ENCODE data around the gene BCL2.
A peak's percentile ranks its signal among the peaks of the same experiment; 100 is the strongest.

Gene BCL2

DNA sequence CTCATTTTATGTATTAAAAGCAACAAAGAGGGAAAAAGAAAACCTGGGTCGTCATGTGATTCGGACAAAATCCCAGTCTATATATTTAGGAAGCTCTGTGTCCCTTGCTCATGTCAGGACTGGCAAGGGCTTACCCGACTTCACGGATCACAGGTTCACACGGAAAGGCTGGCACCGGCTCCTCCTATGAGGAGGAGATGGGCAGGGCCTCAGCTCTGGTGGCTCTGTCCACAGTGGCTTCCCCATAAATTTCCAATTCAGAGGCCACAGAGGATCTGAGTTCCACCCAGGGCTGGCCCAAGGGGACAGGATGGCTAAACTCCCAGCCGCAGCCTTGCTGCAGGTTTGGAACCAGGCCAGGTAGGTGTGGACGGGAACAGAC, 186.8 kb downstream of the BCL2 start:
- no peak for TF ChIP-seq CREB1 (IDR thresholded peaks at IDR 0.05; ENCODE audit: low read depth)
- TF ChIP-seq ZBTB7A (IDR thresholded peaks at IDR 0.05; ENCODE audit: low read depth), result no peak
- no peak for TF ChIP-seq TEAD4 (IDR thresholded peaks at IDR 0.05)
- no peak for TF ChIP-seq TAF1 (IDR thresholded peaks at IDR 0.05; ENCODE audit: low read depth)
- TF ChIP-seq, protein P1, sequence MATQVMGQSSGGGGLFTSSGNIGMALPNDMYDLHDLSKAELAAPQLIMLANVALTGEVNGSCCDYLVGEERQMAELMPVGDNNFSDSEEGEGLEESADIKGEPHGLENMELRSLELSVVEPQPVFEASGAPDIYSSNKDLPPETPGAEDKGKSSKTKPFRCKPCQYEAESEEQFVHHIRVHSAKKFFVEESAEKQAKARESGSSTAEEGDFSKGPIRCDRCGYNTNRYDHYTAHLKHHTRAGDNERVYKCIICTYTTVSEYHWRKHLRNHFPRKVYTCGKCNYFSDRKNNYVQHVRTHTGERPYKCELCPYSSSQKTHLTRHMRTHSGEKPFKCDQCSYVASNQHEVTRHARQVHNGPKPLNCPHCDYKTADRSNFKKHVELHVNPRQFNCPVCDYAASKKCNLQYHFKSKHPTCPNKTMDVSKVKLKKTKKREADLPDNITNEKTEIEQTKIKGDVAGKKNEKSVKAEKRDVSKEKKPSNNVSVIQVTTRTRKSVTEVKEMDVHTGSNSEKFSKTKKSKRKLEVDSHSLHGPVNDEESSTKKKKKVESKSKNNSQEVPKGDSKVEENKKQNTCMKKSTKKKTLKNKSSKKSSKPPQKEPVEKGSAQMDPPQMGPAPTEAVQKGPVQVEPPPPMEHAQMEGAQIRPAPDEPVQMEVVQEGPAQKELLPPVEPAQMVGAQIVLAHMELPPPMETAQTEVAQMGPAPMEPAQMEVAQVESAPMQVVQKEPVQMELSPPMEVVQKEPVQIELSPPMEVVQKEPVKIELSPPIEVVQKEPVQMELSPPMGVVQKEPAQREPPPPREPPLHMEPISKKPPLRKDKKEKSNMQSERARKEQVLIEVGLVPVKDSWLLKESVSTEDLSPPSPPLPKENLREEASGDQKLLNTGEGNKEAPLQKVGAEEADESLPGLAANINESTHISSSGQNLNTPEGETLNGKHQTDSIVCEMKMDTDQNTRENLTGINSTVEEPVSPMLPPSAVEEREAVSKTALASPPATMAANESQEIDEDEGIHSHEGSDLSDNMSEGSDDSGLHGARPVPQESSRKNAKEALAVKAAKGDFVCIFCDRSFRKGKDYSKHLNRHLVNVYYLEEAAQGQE (IDR thresholded peaks at IDR 0.05; ENCODE audit: low read depth), result no peak
- TF ChIP-seq EP300 (IDR thresholded peaks at IDR 0.05; ENCODE audit: borderline replicate concordance), result no peak
- no peak for TF ChIP-seq FOXM1 (IDR thresholded peaks at IDR 0.05; ENCODE audit: borderline replicate concordance, low read depth)
- TF ChIP-seq, protein P2, sequence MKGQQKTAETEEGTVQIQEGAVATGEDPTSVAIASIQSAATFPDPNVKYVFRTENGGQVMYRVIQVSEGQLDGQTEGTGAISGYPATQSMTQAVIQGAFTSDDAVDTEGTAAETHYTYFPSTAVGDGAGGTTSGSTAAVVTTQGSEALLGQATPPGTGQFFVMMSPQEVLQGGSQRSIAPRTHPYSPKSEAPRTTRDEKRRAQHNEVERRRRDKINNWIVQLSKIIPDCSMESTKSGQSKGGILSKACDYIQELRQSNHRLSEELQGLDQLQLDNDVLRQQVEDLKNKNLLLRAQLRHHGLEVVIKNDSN (IDR thresholded peaks at IDR 0.05), result no peak
- TF ChIP-seq, protein P3, sequence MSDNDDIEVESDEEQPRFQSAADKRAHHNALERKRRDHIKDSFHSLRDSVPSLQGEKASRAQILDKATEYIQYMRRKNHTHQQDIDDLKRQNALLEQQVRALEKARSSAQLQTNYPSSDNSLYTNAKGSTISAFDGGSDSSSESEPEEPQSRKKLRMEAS (IDR thresholded peaks at IDR 0.05), result no peak

DNA sequence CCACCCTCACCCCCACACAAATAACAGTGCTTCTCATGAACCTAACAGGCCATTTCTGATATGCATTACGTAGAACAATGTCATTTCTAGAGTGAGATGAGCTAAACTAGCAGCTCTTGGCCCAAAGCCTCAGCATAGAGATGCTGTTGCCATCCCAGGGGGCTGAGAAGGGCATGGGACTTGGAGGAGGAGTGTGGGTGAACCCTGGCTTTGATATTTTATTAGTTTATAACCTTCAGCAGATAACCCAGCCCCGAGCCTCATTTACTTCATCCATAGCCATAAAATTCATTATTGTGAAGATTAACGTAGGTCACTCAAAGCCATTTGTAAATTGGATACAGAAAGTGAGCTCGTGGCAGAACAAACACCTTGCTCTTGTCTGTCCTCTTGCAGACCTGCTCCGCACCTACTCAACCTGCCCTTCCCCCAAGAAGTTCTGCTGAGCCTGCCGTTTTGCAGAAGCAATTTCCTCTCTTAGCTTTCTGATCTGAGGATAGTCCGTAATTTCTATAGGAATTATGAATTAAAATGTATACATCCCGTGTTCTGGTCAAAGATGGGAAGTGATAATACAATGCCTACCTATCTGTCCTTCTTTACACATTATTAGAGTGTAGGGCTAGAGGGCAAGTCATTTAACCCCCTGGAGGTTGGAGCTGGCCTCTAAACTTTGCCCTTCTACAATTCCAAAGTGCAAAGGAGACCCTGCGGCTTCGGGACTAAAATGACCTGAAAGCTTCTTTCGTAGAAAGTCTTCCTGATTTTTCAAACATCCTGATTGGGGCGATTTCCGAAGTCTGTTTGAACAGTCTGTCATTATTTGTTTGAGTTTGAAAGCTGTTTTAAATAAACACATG, 187.4 kb downstream of the BCL2 start:
- TF ChIP-seq RAD21 (IDR thresholded peaks at IDR 0.05; ENCODE audit: low read depth) (no peak), CREB1 (IDR thresholded peaks at IDR 0.05; ENCODE audit: low read depth) (no peak), CEBPB (IDR thresholded peaks at IDR 0.05) (no peak), TEAD4 (IDR thresholded peaks at IDR 0.05) (no peak)

DNA sequence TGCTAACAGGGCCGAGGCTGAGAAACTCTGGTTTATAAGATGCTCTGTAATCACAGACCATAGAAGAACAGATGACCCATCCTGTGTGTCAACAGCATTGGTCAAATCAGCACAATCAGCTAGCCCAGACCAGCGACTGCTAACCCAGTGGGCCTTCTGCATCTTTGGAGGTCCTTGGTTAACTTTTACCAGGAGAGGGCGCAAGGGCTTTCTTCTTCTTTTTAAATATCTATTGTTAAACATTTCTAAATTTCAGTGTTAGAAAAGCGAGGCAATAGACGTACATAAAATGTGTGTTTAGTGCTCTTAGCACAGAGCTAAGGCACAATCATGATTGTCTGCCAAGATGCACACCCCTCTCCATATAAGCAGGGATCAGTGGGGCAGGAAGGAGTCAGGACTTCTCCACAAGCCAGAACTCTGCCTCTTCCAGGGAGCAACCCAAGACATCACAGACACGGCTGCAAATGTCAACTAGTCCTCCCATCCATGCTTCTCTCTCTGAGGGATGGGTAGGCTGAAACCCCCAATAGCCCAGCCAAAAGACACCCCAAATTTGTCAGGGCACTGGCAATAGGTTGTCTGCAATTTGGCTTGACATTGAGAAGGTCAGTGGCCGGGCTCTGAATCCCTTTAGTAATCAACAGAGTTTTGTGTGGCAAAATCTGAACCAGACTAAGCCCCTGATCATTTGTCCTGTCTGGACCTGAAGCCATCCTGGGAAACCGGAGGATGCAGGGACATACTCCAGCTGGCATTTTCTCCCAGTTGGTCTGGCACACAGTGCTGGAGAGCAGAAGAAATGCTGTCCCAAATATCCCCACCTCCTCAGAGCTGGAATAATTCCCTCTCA, 188.2 kb downstream of the BCL2 start:
- TF ChIP-seq RAD21 (IDR thresholded peaks at IDR 0.05; ENCODE audit: low read depth), result peak; percentile 63
- no peak for TF ChIP-seq CEBPB (IDR thresholded peaks at IDR 0.05)

DNA sequence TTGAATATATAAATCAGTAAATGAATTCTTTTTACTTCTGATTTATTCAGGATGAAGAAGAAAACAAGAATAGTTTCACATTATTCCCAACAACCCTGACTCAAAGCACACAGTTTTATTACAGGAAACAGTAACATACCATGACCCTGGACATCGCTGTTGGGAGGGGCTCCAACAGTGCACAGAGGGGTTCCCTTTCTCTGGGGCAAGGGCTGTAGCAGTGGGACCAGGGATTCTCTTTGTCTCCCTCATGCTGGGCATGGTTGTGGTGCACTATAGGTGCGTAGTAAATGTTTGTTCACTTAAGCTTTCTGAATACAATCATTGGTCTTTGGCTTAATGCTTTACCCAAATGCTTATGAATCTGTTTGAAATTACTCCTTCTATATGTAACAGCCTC, 189.4 kb downstream of the BCL2 start:
- TF ChIP-seq CEBPB (IDR thresholded peaks at IDR 0.05), result no peak
- TF ChIP-seq CREB1 (IDR thresholded peaks at IDR 0.05; ENCODE audit: low read depth), result no peak
- no peak for TF ChIP-seq TAF1 (IDR thresholded peaks at IDR 0.05; ENCODE audit: low read depth)
- TF ChIP-seq TEAD4 (IDR thresholded peaks at IDR 0.05), result no peak
- no peak for TF ChIP-seq RAD21 (IDR thresholded peaks at IDR 0.05; ENCODE audit: low read depth)
- TF ChIP-seq NFIC (IDR thresholded peaks at IDR 0.05), result no peak
- no peak for TF ChIP-seq FOXM1 (IDR thresholded peaks at IDR 0.05; ENCODE audit: borderline replicate concordance, low read depth)
- no peak for TF ChIP-seq YY1 (IDR thresholded peaks at IDR 0.05; ENCODE audit: low read depth)
- TF ChIP-seq, protein P2 (IDR thresholded peaks at IDR 0.05), result no peak
- TF ChIP-seq EGR1 (IDR thresholded peaks at IDR 0.05), result no peak
- no peak for TF ChIP-seq ZBTB7A (IDR thresholded peaks at IDR 0.05; ENCODE audit: low read depth)
- TF ChIP-seq, protein P3 (IDR thresholded peaks at IDR 0.05), result no peak
- no peak for TF ChIP-seq EP300 (IDR thresholded peaks at IDR 0.05; ENCODE audit: borderline replicate concordance)
- no peak for TF ChIP-seq TCF12 (IDR thresholded peaks at IDR 0.05; ENCODE audit: low read depth)
- TF ChIP-seq, protein P1 (IDR thresholded peaks at IDR 0.05; ENCODE audit: low read depth), result no peak

DNA sequence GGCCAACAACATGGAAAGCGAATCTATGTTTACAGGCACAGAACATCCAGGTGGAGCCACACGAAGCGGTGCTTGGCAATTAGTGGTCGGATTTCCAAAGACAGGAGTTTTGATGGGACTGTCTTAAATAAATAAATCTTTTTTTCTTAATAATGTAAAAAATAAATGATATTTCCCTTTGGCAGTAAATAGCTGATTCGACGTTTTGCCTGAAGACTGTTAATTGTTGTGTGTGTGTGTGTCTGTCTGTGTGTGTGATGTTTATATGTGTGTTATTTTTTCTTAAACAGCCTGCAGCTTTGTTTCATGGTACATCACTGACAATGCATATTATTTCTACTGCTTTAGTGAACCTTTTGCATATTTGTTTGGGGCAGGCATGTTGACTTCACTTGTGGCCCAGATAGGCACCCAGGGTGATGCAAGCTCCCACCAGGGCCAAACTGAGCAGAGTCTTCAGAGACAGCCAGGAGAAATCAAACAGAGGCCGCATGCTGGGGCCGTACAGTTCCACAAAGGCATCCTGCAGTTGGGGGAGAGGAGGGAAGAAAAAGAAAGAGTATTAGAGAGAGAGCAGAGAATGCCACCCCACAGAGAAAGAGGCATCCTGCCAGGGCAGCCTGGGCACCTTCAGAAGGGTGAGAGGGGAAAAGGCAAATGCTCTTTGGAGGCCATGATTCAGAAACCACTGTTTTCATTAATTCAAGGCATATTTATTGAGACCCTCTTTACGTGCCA, 191.2 kb downstream of the BCL2 start:
- TF ChIP-seq NFIC (IDR thresholded peaks at IDR 0.05) (no peak), RAD21 (IDR thresholded peaks at IDR 0.05; ENCODE audit: low read depth) (no peak), CEBPB (IDR thresholded peaks at IDR 0.05) (no peak), CREB1 (IDR thresholded peaks at IDR 0.05; ENCODE audit: low read depth) (no peak), TAF1 (IDR thresholded peaks at IDR 0.05; ENCODE audit: low read depth) (no peak), EGR1 (IDR thresholded peaks at IDR 0.05) (no peak), EP300 (IDR thresholded peaks at IDR 0.05; ENCODE audit: borderline replicate concordance) (no peak)
- TF ChIP-seq, protein P3 (IDR thresholded peaks at IDR 0.05), result no peak
- TF ChIP-seq, protein P2 (IDR thresholded peaks at IDR 0.05), result no peak
- TF ChIP-seq, protein P1 (IDR thresholded peaks at IDR 0.05; ENCODE audit: low read depth), result no peak

Measured in Ishikawa (cell line).